Mesenchymal stem cell (in vitro differentiated cells and primary cell): ENCODE measurements around the gene SOCS4.
"Not testable (repeated sequence)": the region's sequence is repeated elsewhere in the genome, so short reads cannot be mapped to it uniquely, and the experiment has no call there.

Experiments used
- DNase-seq: peaks from one replicate; pipeline ENCODE4 v3.0.0-alpha.2; 2013
- H2AFZ ChIP-seq: one replicate; pipeline ENCODE4 v1.6.1; 2013; ENCODE audit warnings: low read depth, mild to moderate bottlenecking, control low read depth, inconsistent platforms, low read length, moderate library complexity
- H2AK5ac ChIP-seq: 2 replicates; pipeline ENCODE4 v1.6.1; 2013; ENCODE audit warnings: low read length, moderate library complexity, mild to moderate bottlenecking, inconsistent platforms; ENCODE audit not compliant: severe bottlenecking
- H2BK120ac ChIP-seq: one replicate; pipeline ENCODE4 v1.6.1; 2013; ENCODE audit warnings: low read depth, mild to moderate bottlenecking, inconsistent platforms, low read length, moderate library complexity
- H2BK12ac ChIP-seq, 2 experiments: one replicate each; pipeline ENCODE4 v1.6.1; 2013; ENCODE audit warnings: inconsistent platforms in 2 of 2, low read length in 2 of 2, mild to moderate bottlenecking in 2 of 2, moderate library complexity in 2 of 2, control low read depth in 1 of 2
- H2BK15ac ChIP-seq: one replicate; pipeline ENCODE4 v1.6.1; 2013; ENCODE audit warnings: mild to moderate bottlenecking, low read depth, inconsistent platforms; ENCODE audit not compliant: poor library complexity, severe bottlenecking
- H2BK5ac ChIP-seq: 2 replicates; pipeline ENCODE4 v1.6.1; 2013; ENCODE audit warnings: low read depth, mild to moderate bottlenecking, low read length, control low read depth, inconsistent platforms; ENCODE audit not compliant: poor library complexity, severe bottlenecking
- H3K14ac ChIP-seq, 2 experiments: one replicate each; pipeline ENCODE4 v1.6.1; 2013; ENCODE audit warnings: inconsistent platforms in 2 of 2, low read length in 2 of 2, control low read depth in 1 of 2, mild to moderate bottlenecking in 1 of 2, moderate library complexity in 1 of 2
- H3K18ac ChIP-seq, 2 experiments: one replicate each; pipeline ENCODE4 v1.6.1; 2013; ENCODE audit warnings: inconsistent platforms in 2 of 2, low read length in 2 of 2, control low read depth in 1 of 2, low read depth in 1 of 2, mild to moderate bottlenecking in 1 of 2
- H3K23ac ChIP-seq, 2 experiments: one replicate each; pipeline ENCODE4 v1.6.1; 2013; ENCODE audit warnings: inconsistent platforms in 2 of 2, low read length in 2 of 2, mild to moderate bottlenecking in 2 of 2, moderate library complexity in 2 of 2, control low read depth in 1 of 2
- H3K27ac ChIP-seq: 2 replicates; pipeline ENCODE4 v1.5.1; 2013; ENCODE audit warnings: mild to moderate bottlenecking, moderate library complexity, low read length, control low read depth, inconsistent platforms; ENCODE audit not compliant: poor library complexity, severe bottlenecking
- H3K27me3 ChIP-seq, 2 experiments: 2 replicates each; pipeline versions ENCODE4 v1.6.1 to v1.7.0; 2013; ENCODE audit warnings: low read length in 2 of 2, mild to moderate bottlenecking in 2 of 2, moderate library complexity in 2 of 2, control low read depth in 1 of 2, inconsistent platforms in 1 of 2; ENCODE audit not compliant: control insufficient read depth in 1 of 2, insufficient read depth in 1 of 2
- H3K36me3 ChIP-seq, 2 experiments: 2 replicates each; pipeline versions ENCODE4 v1.6.1 to v1.7.0; 2013; ENCODE audit warnings: low read length in 2 of 2, control low read depth in 1 of 2, inconsistent platforms in 1 of 2, low read depth in 1 of 2, mild to moderate bottlenecking in 1 of 2; ENCODE audit not compliant: insufficient read depth in 2 of 2, control insufficient read depth in 1 of 2
- H3K4ac ChIP-seq, 2 experiments: one replicate each; pipeline ENCODE4 v1.6.1; 2013; ENCODE audit warnings: inconsistent platforms in 2 of 2, low read length in 2 of 2, mild to moderate bottlenecking in 2 of 2, moderate library complexity in 2 of 2, control low read depth in 1 of 2, low read depth in 1 of 2
- H3K4me1 ChIP-seq: 2 replicates; pipeline ENCODE4 v1.6.1; 2013; ENCODE audit warnings: low read depth, low read length, control low read depth; ENCODE audit not compliant: control insufficient read depth, insufficient read depth
- H3K4me2 ChIP-seq: 2 replicates; pipeline ENCODE4 v1.6.1; 2013; ENCODE audit warnings: low read length, mild to moderate bottlenecking, inconsistent platforms; ENCODE audit not compliant: poor library complexity, severe bottlenecking
- H3K4me3 ChIP-seq, 2 experiments: 2 replicates each; pipeline versions ENCODE4 v1.5.1 to v1.7.0; 2013; ENCODE audit warnings: low read length in 2 of 2, mild to moderate bottlenecking in 2 of 2, control low read depth in 1 of 2, low read depth in 1 of 2; ENCODE audit not compliant: insufficient read depth in 1 of 2
- H3K79me1 ChIP-seq: replicated peaks from 2 replicates; pipeline ENCODE4 v1.6.1; 2013; ENCODE audit warnings: mild to moderate bottlenecking, control low read depth, low read length, inconsistent platforms; ENCODE audit not compliant: poor library complexity, severe bottlenecking
- H3K9ac ChIP-seq: 2 replicates; pipeline ENCODE4 v1.7.0; 2013; ENCODE audit warnings: mild to moderate bottlenecking, low read length, moderate library complexity
- H3K9me3 ChIP-seq: 2 replicates; pipeline ENCODE4 v1.7.0; 2013; ENCODE audit warnings: mild to moderate bottlenecking, low read length; ENCODE audit not compliant: control insufficient read depth
- H4K8ac ChIP-seq: one replicate; pipeline ENCODE4 v1.6.1; 2013; ENCODE audit warnings: inconsistent platforms, mild to moderate bottlenecking, low read length, moderate library complexity
- H4K91ac ChIP-seq: one replicate; pipeline ENCODE4 v1.6.1; 2013; ENCODE audit warnings: mild to moderate bottlenecking, low read length, inconsistent platforms
- WGBS: methylation state at CpG from one replicate; pipeline ENCODE4 v1.1.7; 2013; ENCODE audit warnings: mixed read lengths; 5-methylcytosine and 5-hydroxymethylcytosine counted together

Gene SOCS4

GRCh38 chr14:55075628-55076175, 48.7 kb downstream of the SOCS4 start:
- no peak overlapping the region for H2BK15ac ChIP-seq
- no peak overlapping the region for H3K4me2 ChIP-seq
- no peak overlapping the region for H3K27ac ChIP-seq
- H3K4me1 ChIP-seq, result peaks cover 8% of the 10 kb centered on the region
- H2AFZ ChIP-seq, result no peak overlapping the region
- no peak overlapping the region for H2BK5ac ChIP-seq
- H3K36me3 ChIP-seq, result no peaks in the 10 kb centered on the region
- H3K4ac ChIP-seq, result no peak overlapping the region
- no peak overlapping the region for H2BK120ac ChIP-seq
- H2BK12ac ChIP-seq, result no peak overlapping the region
- no peak overlapping the region for H2AK5ac ChIP-seq
- peaks cover 2% of the 10 kb centered on the region for H3K79me1 ChIP-seq
- 73% methylated on average over 3 of the region's 3 CpGs for WGBS
- H4K8ac ChIP-seq, result no peak overlapping the region
- H3K9ac ChIP-seq, result peak overlapping the region; percentile 34
- peak; percentile 61 for DNase-seq
- no peak overlapping the region for H3K23ac ChIP-seq
- no peak overlapping the region for H3K14ac ChIP-seq
- H4K91ac ChIP-seq, result no peak overlapping the region
- no peaks in the 10 kb centered on the region for H3K27me3 ChIP-seq
- no peak overlapping the region for H3K4me3 ChIP-seq
- H3K18ac ChIP-seq, result peak overlapping the region in 1 of 2 experiments; percentile 21
- no peaks in the 10 kb centered on the region for H3K9me3 ChIP-seq

GRCh38 chr14:55077170-55078151, 50.4 kb downstream of the SOCS4 start:
- no peaks in the 10 kb centered on the region for H3K79me1 ChIP-seq
- H4K8ac ChIP-seq, result no peak overlapping the region
- peak overlapping the region; percentile 11 for H4K91ac ChIP-seq
- no peak overlapping the region for H3K4ac ChIP-seq
- H2BK120ac ChIP-seq, result no peak overlapping the region
- H3K4me2 ChIP-seq, result no peak overlapping the region
- H3K4me3 ChIP-seq, result no peak overlapping the region
- H2BK12ac ChIP-seq, result no peak overlapping the region
- H3K14ac ChIP-seq, result no peak overlapping the region
- no peaks in the 10 kb centered on the region for H3K27me3 ChIP-seq
- H3K4me1 ChIP-seq, result peaks cover 3% of the 10 kb centered on the region
- H3K23ac ChIP-seq, result no peak overlapping the region
- H3K27ac ChIP-seq, result no peak overlapping the region
- DNase-seq, result peak; percentile 59
- peak overlapping the region; percentile 33 for H3K9ac ChIP-seq
- no peak overlapping the region for H3K18ac ChIP-seq
- H2AFZ ChIP-seq, result no peak overlapping the region
- 89% methylated on average over 17 of the region's 17 CpGs for WGBS
- no peaks in the 10 kb centered on the region for H3K36me3 ChIP-seq
- H2BK5ac ChIP-seq, result no peak overlapping the region
- no peak overlapping the region for H2AK5ac ChIP-seq
- no peak overlapping the region for H2BK15ac ChIP-seq
- H3K9me3 ChIP-seq, result no peaks in the 10 kb centered on the region

- not testable (repeated sequence) for H3K36me3 ChIP-seq, H2AFZ ChIP-seq, H3K9ac ChIP-seq, H3K4me1 ChIP-seq, H2BK5ac ChIP-seq, H3K4me3 ChIP-seq, H3K79me1 ChIP-seq, H4K8ac ChIP-seq, H3K27ac ChIP-seq, H2BK12ac ChIP-seq, H3K9me3 ChIP-seq, H2BK15ac ChIP-seq, H3K4ac ChIP-seq, H2BK120ac ChIP-seq, H3K14ac ChIP-seq, H3K27me3 ChIP-seq, H3K4me2 ChIP-seq, DNase-seq, H2AK5ac ChIP-seq, H3K23ac ChIP-seq, H3K18ac ChIP-seq, H4K91ac ChIP-seq
- WGBS, result 90% methylated on average over 5 of the region's 6 CpGs
Measured at GRCh38 chr14:55079961-55080360, 52.9 kb downstream of the SOCS4 start.

- Histone ChIP-seq H2BK120ac (no peak overlapping the region), H3K23ac (no peak overlapping the region), H2BK12ac (no peak overlapping the region), H3K4me1 (no peaks in the 10 kb centered on the region), H3K4me2 (no peak overlapping the region), H3K27ac (no peak overlapping the region), H2AFZ (no peak overlapping the region), H4K8ac (no peak overlapping the region), H3K14ac (no peak overlapping the region), H2BK5ac (no peak overlapping the region), H3K79me1 (no peaks in the 10 kb centered on the region), H3K9ac (no peak overlapping the region), H3K4me3 (no peak overlapping the region), H2BK15ac (no peak overlapping the region), H3K36me3 (no peaks in the 10 kb centered on the region), H4K91ac (no peak overlapping the region), H3K27me3 (no peaks in the 10 kb centered on the region), H3K4ac (no peak overlapping the region), H3K18ac (no peak overlapping the region), H2AK5ac (no peak overlapping the region), H3K9me3 (no peaks in the 10 kb centered on the region)
- DNase-seq, result no peak
Measured at GRCh38 chr14:55084401-55085059, 57.5 kb downstream of the SOCS4 start.
